Ishikawa (cell line): ENCODE measurements around the gene CHADL.

Source experiments
- CEBPB ChIP-seq: IDR thresholded peaks from 2 replicates; pipeline ENCODE4 v1.6.1; 2012
- CREB1 ChIP-seq: IDR thresholded peaks from 2 replicates; pipeline ENCODE4 v1.6.1; 2012; ENCODE audit warnings: low read depth
- EGR1 ChIP-seq: IDR thresholded peaks from 2 replicates; pipeline ENCODE4 v1.6.1; 2012
- EP300 ChIP-seq: IDR thresholded peaks from 2 replicates; pipeline ENCODE4 v1.6.1; 2012; ENCODE audit warnings: borderline replicate concordance
- FOXM1 ChIP-seq: IDR thresholded peaks from 2 replicates; pipeline ENCODE4 v1.6.1; 2012; ENCODE audit warnings: low read depth, borderline replicate concordance
- NFIC ChIP-seq: IDR thresholded peaks from 2 replicates; pipeline ENCODE4 v1.6.1; 2012
- RAD21 ChIP-seq: IDR thresholded peaks from 2 replicates; pipeline ENCODE4 v1.6.1; 2012; ENCODE audit warnings: low read depth
- TAF1 ChIP-seq: IDR thresholded peaks from 2 replicates; pipeline ENCODE4 v1.6.1; 2012; ENCODE audit warnings: low read depth, mild to moderate bottlenecking
- TCF12 ChIP-seq: IDR thresholded peaks from 2 replicates; pipeline ENCODE4 v1.6.1; 2012; ENCODE audit warnings: low read depth
- TEAD4 ChIP-seq: IDR thresholded peaks from 2 replicates; pipeline ENCODE4 v1.6.1; 2012
- USF1 ChIP-seq: IDR thresholded peaks from 2 replicates; pipeline ENCODE4 v1.6.1; 2012
- YY1 ChIP-seq: IDR thresholded peaks from 2 replicates; pipeline ENCODE4 v1.6.1; 2012; ENCODE audit warnings: low read depth
- ZBTB7A ChIP-seq: IDR thresholded peaks from 2 replicates; pipeline ENCODE4 v1.6.1; 2012; ENCODE audit warnings: low read depth
- TF ChIP-seq, protein P1 (sequence below): IDR thresholded peaks from 2 replicates; pipeline ENCODE4 v1.6.1; 2012
- TF ChIP-seq, protein P2 (sequence below): IDR thresholded peaks from 2 replicates; pipeline ENCODE4 v1.6.1; 2012; ENCODE audit warnings: low read depth, mild to moderate bottlenecking

CHADL gene

DNA sequence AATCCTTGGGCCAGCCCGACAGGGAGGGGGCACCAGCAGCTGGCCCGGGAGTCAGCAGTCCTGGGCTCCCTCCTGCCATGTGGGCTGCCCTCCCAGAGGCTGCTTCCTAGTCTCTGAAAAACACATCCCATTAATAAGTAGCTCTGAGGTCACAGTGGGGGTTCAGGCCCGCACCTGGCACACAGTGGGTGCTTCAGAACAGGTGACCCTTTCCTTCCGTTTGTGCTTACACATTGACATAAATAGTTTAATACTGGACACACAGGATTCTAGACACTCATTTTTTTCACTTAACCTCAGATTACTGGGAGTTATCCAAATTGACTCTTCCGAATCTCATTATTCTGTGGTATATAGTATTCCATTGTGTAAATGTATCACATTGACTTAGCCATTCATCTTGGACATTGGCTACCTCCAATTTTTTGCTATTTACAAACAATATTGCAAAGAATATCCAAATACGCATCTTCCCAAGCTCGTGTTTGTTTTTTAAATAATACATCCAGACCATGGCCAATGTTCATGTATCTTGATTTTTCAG is 474 bp upstream of the CHADL start:
- TF ChIP-seq FOXM1, result no peak
- no peak for TF ChIP-seq YY1
- no peak for TF ChIP-seq TAF1
- TF ChIP-seq EGR1, result no peak

- no peak for TF ChIP-seq RAD21
- TF ChIP-seq EP300, result no peak
- no peak for TF ChIP-seq USF1
- TF ChIP-seq TCF12, result no peak
- no peak for TF ChIP-seq CEBPB
- no peak for TF ChIP-seq CREB1
- TF ChIP-seq, protein P1, sequence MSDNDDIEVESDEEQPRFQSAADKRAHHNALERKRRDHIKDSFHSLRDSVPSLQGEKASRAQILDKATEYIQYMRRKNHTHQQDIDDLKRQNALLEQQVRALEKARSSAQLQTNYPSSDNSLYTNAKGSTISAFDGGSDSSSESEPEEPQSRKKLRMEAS, result no peak
- no peak for TF ChIP-seq EGR1
- no peak for TF ChIP-seq NFIC
- TF ChIP-seq TAF1, result no peak
- TF ChIP-seq FOXM1, result no peak
- TF ChIP-seq ZBTB7A, result no peak
- TF ChIP-seq YY1, result no peak
- TF ChIP-seq, protein P2, sequence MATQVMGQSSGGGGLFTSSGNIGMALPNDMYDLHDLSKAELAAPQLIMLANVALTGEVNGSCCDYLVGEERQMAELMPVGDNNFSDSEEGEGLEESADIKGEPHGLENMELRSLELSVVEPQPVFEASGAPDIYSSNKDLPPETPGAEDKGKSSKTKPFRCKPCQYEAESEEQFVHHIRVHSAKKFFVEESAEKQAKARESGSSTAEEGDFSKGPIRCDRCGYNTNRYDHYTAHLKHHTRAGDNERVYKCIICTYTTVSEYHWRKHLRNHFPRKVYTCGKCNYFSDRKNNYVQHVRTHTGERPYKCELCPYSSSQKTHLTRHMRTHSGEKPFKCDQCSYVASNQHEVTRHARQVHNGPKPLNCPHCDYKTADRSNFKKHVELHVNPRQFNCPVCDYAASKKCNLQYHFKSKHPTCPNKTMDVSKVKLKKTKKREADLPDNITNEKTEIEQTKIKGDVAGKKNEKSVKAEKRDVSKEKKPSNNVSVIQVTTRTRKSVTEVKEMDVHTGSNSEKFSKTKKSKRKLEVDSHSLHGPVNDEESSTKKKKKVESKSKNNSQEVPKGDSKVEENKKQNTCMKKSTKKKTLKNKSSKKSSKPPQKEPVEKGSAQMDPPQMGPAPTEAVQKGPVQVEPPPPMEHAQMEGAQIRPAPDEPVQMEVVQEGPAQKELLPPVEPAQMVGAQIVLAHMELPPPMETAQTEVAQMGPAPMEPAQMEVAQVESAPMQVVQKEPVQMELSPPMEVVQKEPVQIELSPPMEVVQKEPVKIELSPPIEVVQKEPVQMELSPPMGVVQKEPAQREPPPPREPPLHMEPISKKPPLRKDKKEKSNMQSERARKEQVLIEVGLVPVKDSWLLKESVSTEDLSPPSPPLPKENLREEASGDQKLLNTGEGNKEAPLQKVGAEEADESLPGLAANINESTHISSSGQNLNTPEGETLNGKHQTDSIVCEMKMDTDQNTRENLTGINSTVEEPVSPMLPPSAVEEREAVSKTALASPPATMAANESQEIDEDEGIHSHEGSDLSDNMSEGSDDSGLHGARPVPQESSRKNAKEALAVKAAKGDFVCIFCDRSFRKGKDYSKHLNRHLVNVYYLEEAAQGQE, result no peak
- no peak for TF ChIP-seq TEAD4
Measured at GRCh38 chr22:41239443-41240128, 1.1 kb downstream of the CHADL start.

DNA sequence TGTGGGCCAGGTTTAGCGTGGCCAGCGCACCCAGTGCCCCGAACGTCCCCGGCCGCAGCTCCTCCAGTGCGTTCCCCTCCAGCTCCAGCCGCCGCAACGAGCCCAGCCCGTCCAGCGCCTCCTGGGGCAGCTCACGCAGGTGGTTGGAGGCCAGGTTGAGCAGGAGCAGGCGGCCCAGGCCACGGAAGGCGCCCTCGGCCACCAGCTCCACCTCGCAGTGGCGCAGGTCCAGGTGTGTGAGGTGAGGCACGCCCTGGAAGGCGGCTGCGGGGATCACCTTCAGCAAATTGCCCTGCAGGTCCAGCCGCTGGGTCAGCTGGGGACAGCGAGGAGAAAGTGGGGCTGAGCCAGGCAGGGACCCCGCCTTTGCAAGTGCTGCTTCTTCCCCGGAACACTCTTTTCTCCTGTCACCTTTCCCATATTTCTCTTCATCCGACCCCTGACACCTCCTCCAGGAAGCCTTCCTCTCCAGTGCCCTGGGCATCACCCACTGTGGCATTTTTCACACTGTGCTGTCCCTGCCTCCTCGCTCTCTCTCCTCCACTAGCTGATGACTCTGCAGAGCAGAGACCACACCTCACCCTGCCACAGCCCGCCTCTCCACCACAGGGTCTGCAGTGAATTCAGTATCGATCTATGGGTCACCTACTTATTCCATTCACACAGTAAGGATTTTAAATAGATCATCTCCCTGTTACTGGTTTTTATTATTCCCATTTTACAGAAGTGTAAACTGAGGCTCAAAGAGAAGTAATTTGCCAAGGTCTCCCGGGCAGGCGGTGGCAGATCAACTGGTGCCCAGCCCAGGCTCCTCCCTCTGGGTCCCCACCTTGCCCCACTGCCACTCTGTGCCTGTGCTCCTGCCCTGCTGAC is 1.9 kb downstream of the CHADL start:
- no peak for TF ChIP-seq RAD21
- TF ChIP-seq, protein P1, result no peak
- no peak for TF ChIP-seq CREB1
- no peak for TF ChIP-seq TAF1
- no peak for TF ChIP-seq EGR1
- TF ChIP-seq, protein P2, result no peak
- no peak for TF ChIP-seq USF1
- no peak for TF ChIP-seq CEBPB
- no peak for TF ChIP-seq NFIC
- TF ChIP-seq ZBTB7A, result no peak
- no peak for TF ChIP-seq YY1
- TF ChIP-seq TCF12, result no peak
- no peak for TF ChIP-seq TEAD4
- TF ChIP-seq EP300, result no peak
- TF ChIP-seq FOXM1, result no peak

DNA sequence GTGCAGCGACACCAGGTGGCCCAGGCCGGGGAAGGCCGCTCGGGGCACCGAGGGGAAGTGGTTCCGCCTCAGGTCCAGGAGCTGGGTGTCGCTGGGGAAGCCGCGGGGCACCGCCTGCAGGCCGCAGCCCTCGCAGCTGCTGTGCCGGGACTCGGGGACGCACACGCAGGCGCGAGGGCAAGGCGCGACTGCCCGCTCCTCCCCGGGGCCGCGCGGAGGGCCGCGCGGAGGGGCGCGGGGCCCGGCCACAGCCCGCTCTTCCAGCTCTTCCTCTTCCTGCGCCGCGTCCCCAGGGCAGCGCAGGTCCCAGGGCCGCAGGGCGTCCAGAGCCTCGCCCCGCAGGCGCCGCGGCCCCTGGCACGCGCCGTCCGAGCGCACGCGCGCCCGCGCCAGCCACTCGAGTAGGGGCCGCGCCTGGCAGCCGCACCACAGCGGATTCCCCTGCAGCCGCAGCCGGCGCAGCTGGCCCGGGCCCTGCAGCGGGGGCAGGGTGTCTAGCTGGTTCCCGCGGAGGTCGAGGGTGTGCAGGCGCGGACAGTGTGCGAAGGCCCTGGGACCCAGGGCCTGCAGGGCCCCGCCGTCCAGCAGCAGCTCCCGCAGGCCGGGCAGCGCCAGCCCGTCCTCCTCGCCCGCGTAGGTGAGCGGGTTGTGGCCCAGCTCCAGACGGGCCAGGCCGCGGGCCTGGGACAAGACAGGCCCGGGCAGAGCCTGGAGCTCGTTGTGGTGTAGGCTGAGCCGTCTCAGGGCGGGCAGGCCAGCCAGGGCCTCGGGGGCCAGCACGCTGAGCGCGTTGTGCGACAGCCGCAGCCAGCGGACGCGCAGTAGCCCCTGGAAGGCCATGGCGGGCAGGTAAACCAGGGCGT is 2.8 kb downstream of the CHADL start:
- TF ChIP-seq NFIC (no peak), CEBPB (no peak)

GRCh38 chr22:41237036-41237706 is 3.6 kb downstream of the CHADL start:
- TF ChIP-seq ZBTB7A (no peak), EP300 (no peak), EGR1 (no peak), NFIC (no peak), TCF12 (no peak)
